HEK293 (cell line): ENCODE results near the gene SLC26A11.

ENCODE experiments used
- CTCF ChIA-PET: fragments of 350-600 bp; formaldehyde crosslinking; extraction: SDS; loops from one replicate; lab custom pipeline; 2021; ENCODE audit warnings: antibody characterized with exemption; lab: Yijun Ruan, JAX
- POLR2A ChIA-PET: fragments of 300-600 bp; formaldehyde crosslinking; extraction: SDS; loops from one replicate; lab custom pipeline; 2020; ENCODE audit warnings: antibody characterized with exemption, inconsistent platforms; lab: Yijun Ruan, JAX
- H3K27ac ChIP-seq: fragments of 200-500 bp; sonication (Bioruptor generic); 2 replicates; pipeline ENCODE4 v1.5.1; 2014; ENCODE audit warnings: low read depth, low read length, control low read depth, inconsistent platforms; ENCODE audit errors: extremely low read depth
- H3K36me3 ChIP-seq, 2 experiments: fragments of 200-500 bp in 1 of 2; sonication (Bioruptor generic) in 1 of 2; 1 replicate in 1 of 2; 2 replicates in 1 of 2; pipeline ENCODE4 v1.5.1; 2014 to 2017; ENCODE audit warnings: inconsistent platforms in 2 of 2, low read length in 2 of 2; ENCODE audit not compliant: control insufficient read depth in 2 of 2, insufficient read depth in 1 of 2
- H3K4me1 ChIP-seq: fragments of 200-500 bp; sonication (Bioruptor generic); 2 replicates; pipeline ENCODE4 v1.5.1; 2014; ENCODE audit warnings: mild to moderate bottlenecking, low read length, inconsistent platforms; ENCODE audit not compliant: control insufficient read depth, insufficient read depth
- H3K4me3 ChIP-seq: 2 replicates; pipeline ENCODE4 v1.5.1; 2011; ENCODE audit warnings: low read depth, mild to moderate bottlenecking, control low read depth, low read length, moderate library complexity
- H3K9me3 ChIP-seq: fragments of 200-500 bp; sonication (Bioruptor generic); 2 replicates; pipeline ENCODE4 v1.5.1; 2014; ENCODE audit warnings: low read depth, low read length, inconsistent platforms; ENCODE audit not compliant: control insufficient read depth, insufficient read depth
- FEZF1 ChIP-seq: fragments of 450-650 bp; formaldehyde crosslinking; IDR thresholded peaks from 2 replicates; pipeline ENCODE4 v1.5.1; 2016; ENCODE audit warnings: missing biosample characterization, missing genetic modification characterization
- KLF7 ChIP-seq: fragments of 450-650 bp; formaldehyde crosslinking; IDR thresholded peaks from 2 replicates; pipeline ENCODE4 v1.5.1; 2016; ENCODE audit warnings: missing biosample characterization, missing genetic modification characterization, borderline replicate concordance
- OSR2 ChIP-seq: fragments of 450-650 bp; formaldehyde crosslinking; IDR thresholded peaks from 2 replicates; pipeline ENCODE4 v1.5.1; 2016; ENCODE audit warnings: missing biosample characterization, missing genetic modification characterization
- SCRT2 ChIP-seq: fragments of 450-650 bp; formaldehyde crosslinking; IDR thresholded peaks from 2 replicates; pipeline ENCODE4 v1.5.1; 2016; ENCODE audit warnings: missing biosample characterization, missing genetic modification characterization
- SP7 ChIP-seq: fragments of 450-650 bp; formaldehyde crosslinking; IDR thresholded peaks from 2 replicates; pipeline ENCODE4 v1.5.1; 2016; ENCODE audit warnings: missing biosample characterization, missing genetic modification characterization
- ZBTB10 ChIP-seq: fragments of 450-650 bp; formaldehyde crosslinking; IDR thresholded peaks from 2 replicates; pipeline ENCODE4 v1.5.1; 2016; ENCODE audit warnings: missing biosample characterization, missing genetic modification characterization
- ZBTB11 ChIP-seq: fragments of 450-650 bp; formaldehyde crosslinking; conservative IDR thresholded peaks from 2 replicates; pipeline ENCODE4 v1.5.1; 2016; ENCODE audit warnings: low read depth, missing biosample characterization, missing genetic modification characterization
- ZBTB7A ChIP-seq: fragments of 450-650 bp; formaldehyde crosslinking; IDR thresholded peaks from 2 replicates; pipeline ENCODE4 v1.5.1; 2016; ENCODE audit warnings: low read depth, missing biosample characterization, missing genetic modification characterization
- ZFP3 ChIP-seq: fragments of 450-650 bp; formaldehyde crosslinking; IDR thresholded peaks from 2 replicates; pipeline ENCODE4 v1.5.1; 2016; ENCODE audit warnings: low read depth, missing biosample characterization, missing genetic modification characterization
- ZFP37 ChIP-seq: fragments of 450-650 bp; formaldehyde crosslinking; IDR thresholded peaks from 2 replicates; pipeline ENCODE4 v1.5.1; 2016; ENCODE audit warnings: missing biosample characterization, missing genetic modification characterization
- ZNF157 ChIP-seq: fragments of 450-650 bp; formaldehyde crosslinking; IDR thresholded peaks from 2 replicates; pipeline ENCODE4 v1.5.1; 2016; ENCODE audit warnings: missing biosample characterization, missing genetic modification characterization
- ZNF223 ChIP-seq: fragments of 450-650 bp; formaldehyde crosslinking; IDR thresholded peaks from 2 replicates; pipeline ENCODE4 v1.5.1; 2016; ENCODE audit warnings: missing biosample characterization, missing genetic modification characterization
- ZNF239 ChIP-seq: fragments of 450-650 bp; formaldehyde crosslinking; IDR thresholded peaks from 2 replicates; pipeline ENCODE4 v1.5.1; 2016; ENCODE audit warnings: missing biosample characterization, missing genetic modification characterization
- ZNF248 ChIP-seq: fragments of 450-650 bp; formaldehyde crosslinking; IDR thresholded peaks from 2 replicates; pipeline ENCODE4 v1.5.1; 2017; ENCODE audit warnings: missing biosample characterization, missing genetic modification characterization
- ZNF354C ChIP-seq: fragments of 450-650 bp; formaldehyde crosslinking; IDR thresholded peaks from 2 replicates; pipeline ENCODE4 v1.5.1; 2016; ENCODE audit warnings: missing biosample characterization, missing genetic modification characterization, low read depth, borderline replicate concordance
- ZNF449 ChIP-seq: fragments of 450-650 bp; formaldehyde crosslinking; IDR thresholded peaks from 2 replicates; pipeline ENCODE4 v1.5.1; 2017; ENCODE audit warnings: missing biosample characterization, mild to moderate bottlenecking, missing genetic modification characterization, moderate library complexity
- ZNF48 ChIP-seq: fragments of 450-650 bp; formaldehyde crosslinking; IDR thresholded peaks from 2 replicates; pipeline ENCODE4 v1.5.1; 2016; ENCODE audit warnings: missing biosample characterization, missing genetic modification characterization
- ZNF518A ChIP-seq: fragments of 450-650 bp; formaldehyde crosslinking; conservative IDR thresholded peaks from 2 replicates; pipeline ENCODE4 v1.5.1; 2016; ENCODE audit warnings: low read depth, missing biosample characterization, missing genetic modification characterization
- ZNF548 ChIP-seq: fragments of 450-650 bp; formaldehyde crosslinking; IDR thresholded peaks from 2 replicates; pipeline ENCODE4 v1.5.1; 2016; ENCODE audit warnings: missing biosample characterization, missing genetic modification characterization
- ZNF623 ChIP-seq: fragments of 450-650 bp; formaldehyde crosslinking; IDR thresholded peaks from 2 replicates; pipeline ENCODE4 v1.5.1; 2016; ENCODE audit warnings: missing biosample characterization, missing genetic modification characterization
- ZNF624 ChIP-seq: fragments of 450-650 bp; formaldehyde crosslinking; IDR thresholded peaks from 2 replicates; pipeline ENCODE4 v1.5.1; 2017; ENCODE audit warnings: missing biosample characterization, missing genetic modification characterization
- ZNF658 ChIP-seq: fragments of 450-650 bp; formaldehyde crosslinking; IDR thresholded peaks from 2 replicates; pipeline ENCODE4; 2016; ENCODE audit warnings: missing biosample characterization, missing genetic modification characterization
- ZNF704 ChIP-seq: fragments of 450-650 bp; formaldehyde crosslinking; IDR thresholded peaks from 2 replicates; pipeline ENCODE4 v1.5.1; 2016; ENCODE audit warnings: missing biosample characterization, missing genetic modification characterization
- ZNF777 ChIP-seq: fragments of 450-650 bp; formaldehyde crosslinking; IDR thresholded peaks from 2 replicates; pipeline ENCODE4 v1.5.1; 2017; ENCODE audit warnings: missing biosample characterization, missing genetic modification characterization, borderline replicate concordance

Gene SLC26A11

GRCh38 chr17:80220054-80220735, at the start of gene SLC26A11, which contains the start of gene SGSH:
Gene SLC26A11 (plus strand): TSS chr17:80220427. CDS start chr17:80221561, 1,134 bp downstream.
Gene SGSH (minus strand): TSS chr17:80220333. CDS start chr17:80220313, 20 bp downstream.
- ChIA-PET POLR2A (interaction anchor here (0.5 to 2.4 kb wide), 10 partner anchors 9 to 590 kb away, joined by 3 to 11 read pairs (median 4); no protein-coding TSS in a partner anchor), CTCF (no interaction called here)
- Histone ChIP-seq H3K4me1 (peaks cover 8% of the 10 kb centered on the region; the same call in 1 of the 2 replicates), H3K36me3 (peaks cover 12 to 52% of the 10 kb centered on the region in 2 experiments), H3K27ac (peak within 1 kb of the TSS; percentile 93), H3K9me3 (no peaks in the 10 kb centered on the region), H3K4me3 (peak within 1 kb of the TSS; percentile 82)
- no peak for TF ChIP-seq OSR2 (tag by site-specific recombination)
- TF ChIP-seq FEZF1 (tag by site-specific recombination): no peak
- TF ChIP-seq ZNF48 (tag by site-specific recombination): no peak
- TF ChIP-seq ZBTB7A (tag by site-specific recombination): peak; percentile 81
- TF ChIP-seq ZNF624: no peak
- no peak for TF ChIP-seq ZNF623
- no peak for TF ChIP-seq ZNF548
- TF ChIP-seq ZFP3 (tag by site-specific recombination): no peak
- 0 out of 2 replicates have a peak, but pooled peaks have one; percentile 21 for TF ChIP-seq ZFP37 (tag by site-specific recombination)
- no peak for TF ChIP-seq ZNF239 (tag by site-specific recombination)
- no peak for TF ChIP-seq ZNF157 (tag by site-specific recombination)
- no peak for TF ChIP-seq ZNF354C (tag by site-specific recombination)
- TF ChIP-seq ZNF223 (tag by site-specific recombination): 0 out of 2 replicates have a peak, but pooled peaks have one; percentile 31
- no peak for TF ChIP-seq ZNF518A (tag by site-specific recombination)
- TF ChIP-seq SP7 (tag by site-specific recombination): peak; percentile 13
- no peak for TF ChIP-seq ZNF449 (tag by site-specific recombination)
- no peak for TF ChIP-seq SCRT2
- TF ChIP-seq ZNF704 (tag by site-specific recombination): no peak
- no peak for TF ChIP-seq ZNF248
- no peak for TF ChIP-seq ZNF658 (tag by site-specific recombination)
- TF ChIP-seq ZBTB10 (tag by site-specific recombination): no peak; the same call in 1 of the 2 replicates
- no peak for TF ChIP-seq KLF7 (tag by site-specific recombination)
- no peak for TF ChIP-seq ZNF777 (tag by site-specific recombination)
- 0 out of 2 replicates have a peak, but pooled peaks have one; percentile 11 for TF ChIP-seq ZBTB11 (tag by site-specific recombination)
